GM19239 (cell line): ENCODE results near the gene PRDX6.
"Not testable (repeated sequence)": the region's sequence is repeated elsewhere in the genome, so short reads cannot be mapped to it uniquely, and the experiment has no call there.

Experiments used
- DNase-seq: peaks from one replicate; pipeline ENCODE4 v3.0.0; 2011; ENCODE audit warnings: low spot score; ENCODE audit not compliant: insufficient read length
- FAIRE-seq: peaks from 2 replicates; lab custom pipeline; 2011; peaks lifted over from hg19 to GRCh38; lab: Jason Lieb, UNC

Gene PRDX6

DNA sequence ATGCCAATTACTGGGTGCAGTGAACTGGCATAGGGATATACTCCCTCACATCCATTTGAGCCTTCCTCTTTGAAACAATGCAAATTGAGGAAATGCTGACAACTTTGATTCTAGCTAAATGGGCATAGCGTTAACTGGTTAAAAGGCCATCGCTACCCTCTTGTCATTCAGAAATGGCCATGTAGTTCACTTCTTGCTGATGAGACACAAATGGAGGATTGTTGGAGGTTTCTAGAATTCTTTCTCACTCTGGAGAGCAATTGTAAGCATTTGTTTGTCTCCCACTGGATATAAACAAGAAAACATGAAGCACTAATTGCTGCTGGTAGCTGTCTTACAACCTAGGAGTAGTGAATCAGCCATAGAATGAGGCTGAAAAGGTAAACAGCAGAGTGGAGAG lies 14.4 kb downstream of the PRDX6 start:
- FAIRE-seq, result no peak
- DNase-seq, result no peak

GRCh38 chr1:173493125-173493524 lies 16.0 kb downstream of the PRDX6 start:
- not testable (repeated sequence) for DNase-seq, FAIRE-seq

DNA sequence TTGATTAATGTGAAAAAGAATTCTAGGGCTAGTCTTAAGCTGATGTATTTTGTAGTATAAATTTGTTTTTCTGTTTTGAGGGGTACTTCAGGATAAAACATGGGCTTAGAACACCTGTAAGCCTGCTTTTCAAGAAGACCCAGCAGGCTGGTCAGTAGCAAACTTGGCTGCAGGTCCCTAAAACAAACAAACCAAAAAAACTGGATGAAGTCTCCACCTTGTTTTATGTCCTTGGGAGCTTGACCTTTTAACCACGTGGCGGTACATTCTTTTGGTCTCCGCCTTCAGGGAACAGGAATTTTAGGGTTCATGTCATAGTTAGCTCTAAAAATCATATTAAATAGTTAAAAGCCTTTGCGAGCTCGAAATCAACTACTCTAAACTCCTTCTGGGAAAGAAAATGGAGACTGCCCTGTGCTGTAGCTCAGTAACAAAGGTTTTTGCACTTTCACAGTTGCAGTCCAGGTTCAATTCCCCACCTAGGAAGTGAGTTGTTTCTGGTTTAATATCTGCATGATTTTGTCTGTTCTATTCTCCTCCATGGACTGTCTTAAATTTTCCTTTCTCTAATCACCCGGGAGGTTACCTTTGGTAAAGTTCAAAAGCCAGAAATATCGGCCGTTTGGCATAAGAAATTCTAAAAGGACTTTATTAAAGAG lies 18.6 kb downstream of the PRDX6 start:
- FAIRE-seq, result no peak

DNA sequence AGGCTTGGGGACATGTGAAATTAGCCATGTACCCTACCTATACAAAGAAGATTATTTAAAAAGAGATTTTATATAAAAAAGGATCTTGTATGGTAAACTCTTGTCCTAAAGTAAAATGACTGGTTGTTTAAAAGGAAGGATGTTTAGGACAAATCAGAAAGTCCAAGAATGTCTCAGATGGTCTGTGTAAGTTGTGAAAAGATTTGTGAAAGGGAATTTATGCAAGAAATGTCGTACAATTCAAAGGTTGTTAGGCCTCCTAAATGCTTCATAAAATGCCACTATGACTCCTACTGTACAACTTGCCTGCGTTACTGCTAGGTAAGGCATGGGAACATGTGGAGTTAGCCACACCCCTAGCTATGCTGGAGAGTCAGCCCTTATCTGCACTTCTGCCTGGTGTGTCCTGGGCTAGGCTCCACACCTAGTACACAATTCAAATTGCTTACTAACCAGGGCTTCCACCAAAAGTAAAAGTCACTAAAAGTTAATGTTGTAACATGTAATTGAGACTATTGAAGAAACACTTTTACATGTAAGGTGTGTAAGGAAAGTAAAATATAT lies 19.7 kb downstream of the PRDX6 start:
- FAIRE-seq (no peak), DNase-seq (no peak)

More for the DNA sequence above, 18.6 kb downstream of the PRDX6 start:
- DNase-seq, result no peak

DNA sequence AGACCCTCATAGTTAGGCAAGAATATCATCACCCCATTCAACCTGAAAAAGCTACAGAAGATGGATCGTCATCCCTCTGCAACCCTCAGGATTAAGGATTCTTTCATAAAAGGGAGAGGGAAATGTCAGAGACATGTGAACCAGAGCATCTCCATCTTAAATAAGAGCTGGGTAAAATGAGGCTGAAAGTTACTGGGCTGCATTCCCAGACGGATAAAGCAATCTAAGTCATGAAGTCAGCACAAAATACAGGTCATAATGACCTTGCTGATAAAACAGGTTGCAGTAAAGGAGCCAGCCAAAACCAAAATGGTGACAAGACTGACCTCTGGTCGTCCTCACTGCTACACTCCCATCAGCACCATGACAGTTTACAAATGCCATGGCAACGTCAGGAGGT lies 22.6 kb downstream of the PRDX6 start:
- FAIRE-seq, result no peak
- DNase-seq, result no peak

DNA sequence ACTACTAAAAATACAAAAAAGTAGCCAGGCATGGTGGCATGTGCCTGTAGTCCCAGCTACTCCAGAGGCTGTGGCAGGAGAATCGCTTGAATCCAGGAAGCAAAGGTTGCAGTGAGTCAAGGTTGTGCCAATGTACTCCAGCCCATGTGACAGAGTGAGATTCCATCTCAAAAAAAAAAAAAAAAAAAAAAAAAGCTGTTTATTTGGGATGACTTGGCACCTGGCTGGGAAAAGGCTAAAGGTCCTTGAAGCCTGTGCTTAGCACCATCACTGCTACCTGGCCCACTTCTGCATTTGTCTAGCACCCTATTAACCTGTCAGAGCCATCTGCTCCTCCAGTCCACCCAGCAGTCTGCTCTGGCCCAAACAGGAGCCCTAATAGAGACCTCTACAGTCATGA lies 25.0 kb downstream of the PRDX6 start:
- no peak for FAIRE-seq

GRCh38 chr1:173503391-173503790 lies 26.3 kb downstream of the PRDX6 start:
- no peak for FAIRE-seq
- DNase-seq, result no peak

More for the DNA sequence above, 25.0 kb downstream of the PRDX6 start:
- no peak for DNase-seq

DNA sequence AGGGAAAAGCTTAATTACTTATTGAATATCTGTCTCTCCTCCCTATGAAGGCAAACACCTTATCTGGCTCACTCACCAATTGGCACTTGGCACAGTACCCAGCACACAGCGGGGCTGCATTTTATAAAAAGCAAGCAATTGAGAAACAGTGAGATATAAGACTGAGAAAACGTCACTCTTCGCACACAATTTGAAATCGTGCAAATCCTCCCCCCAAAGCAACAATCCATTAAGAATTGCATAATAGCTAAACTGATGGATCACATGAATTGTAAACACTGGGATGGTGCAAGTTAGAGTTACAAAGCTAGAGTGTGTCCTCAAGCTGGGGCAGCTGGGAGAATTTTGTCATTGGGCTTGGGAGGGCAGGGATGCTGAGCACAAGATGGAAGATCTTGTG lies 27.1 kb downstream of the PRDX6 start:
- FAIRE-seq, result no peak
- DNase-seq, result no peak

GRCh38 chr1:173505391-173505790 lies 28.3 kb downstream of the PRDX6 start:
- no peak for FAIRE-seq
- DNase-seq, result no peak

GRCh38 chr1:173506437-173506836 lies 29.3 kb downstream of the PRDX6 start:
- DNase-seq, result no peak

DNA sequence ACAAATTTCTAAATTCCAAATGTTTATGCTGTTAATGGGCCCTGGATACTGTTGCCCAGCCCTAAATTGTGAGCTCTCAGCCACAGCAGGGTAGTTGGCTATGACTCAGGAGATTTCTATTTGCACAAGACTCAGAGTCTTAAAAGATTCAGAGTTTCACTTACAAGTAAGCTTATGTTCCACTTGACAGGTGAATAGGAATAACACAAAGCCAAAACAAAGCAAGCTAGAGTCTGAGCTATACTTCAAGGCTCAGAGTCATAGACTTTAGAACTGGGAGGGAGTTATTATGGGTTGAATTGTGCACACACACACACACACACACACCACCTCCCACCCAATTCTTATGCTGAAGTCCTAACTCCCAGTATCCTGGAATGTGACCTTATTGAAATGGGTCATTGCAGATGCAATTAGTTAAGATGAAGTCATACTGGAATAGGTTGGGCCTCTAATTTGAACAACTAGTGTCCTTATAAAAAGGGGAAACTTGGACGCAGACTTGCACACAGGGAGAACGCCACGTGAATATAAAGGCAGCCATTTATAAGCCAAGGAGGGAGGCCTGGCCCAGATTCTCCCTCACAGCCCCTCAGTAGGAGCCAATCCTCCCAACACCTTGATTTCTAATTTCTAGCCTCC lies 30.2 kb downstream of the PRDX6 start:
- no peak for DNase-seq

More at GRCh38 chr1:173506437-173506836, 29.3 kb downstream of the PRDX6 start:
- no peak for FAIRE-seq

DNA sequence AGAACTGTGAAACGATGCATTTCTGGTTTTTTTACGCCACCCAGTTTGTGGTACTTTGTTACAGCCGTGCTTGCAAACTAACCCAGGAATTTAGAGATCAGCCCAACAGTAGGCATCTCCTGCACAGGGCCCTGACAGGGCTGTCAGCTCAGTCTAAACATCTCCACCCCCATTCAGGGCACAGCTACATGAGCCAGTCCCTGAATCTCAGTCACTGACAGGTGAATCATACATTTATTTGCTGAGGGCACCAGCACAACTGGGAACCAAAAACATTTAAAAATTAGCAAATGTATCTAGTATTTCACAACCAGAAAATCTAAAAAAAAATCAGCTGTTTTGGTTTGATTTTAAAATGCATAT lies 30.7 kb downstream of the PRDX6 start:
- DNase-seq, result no peak
- no peak for FAIRE-seq

More for the DNA sequence above, 30.2 kb downstream of the PRDX6 start:
- FAIRE-seq, result no peak

- FAIRE-seq (no peak), DNase-seq (no peak)
These were observed 31.4 kb downstream of the PRDX6 start for GRCh38 chr1:173508541-173508940.

DNA sequence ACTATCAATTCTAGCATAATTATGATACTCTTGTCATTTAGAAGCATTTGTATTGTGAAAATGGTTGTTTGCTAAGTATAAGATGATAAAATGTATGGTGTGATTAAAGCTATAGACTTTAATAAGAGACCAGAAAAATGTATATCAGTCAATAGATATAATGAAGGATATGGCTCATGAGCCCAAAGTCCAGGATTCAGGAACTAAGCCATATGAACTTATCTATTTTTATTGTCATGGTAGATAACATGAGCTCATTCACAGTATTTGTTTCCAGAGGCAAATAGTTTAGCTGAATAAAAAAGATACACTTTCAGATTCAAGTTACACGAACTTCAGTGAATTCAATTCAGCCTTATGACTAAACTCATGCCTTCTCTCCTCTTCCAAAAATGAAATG lies 32.7 kb downstream of the PRDX6 start:
- no peak for FAIRE-seq
- no peak for DNase-seq

DNA sequence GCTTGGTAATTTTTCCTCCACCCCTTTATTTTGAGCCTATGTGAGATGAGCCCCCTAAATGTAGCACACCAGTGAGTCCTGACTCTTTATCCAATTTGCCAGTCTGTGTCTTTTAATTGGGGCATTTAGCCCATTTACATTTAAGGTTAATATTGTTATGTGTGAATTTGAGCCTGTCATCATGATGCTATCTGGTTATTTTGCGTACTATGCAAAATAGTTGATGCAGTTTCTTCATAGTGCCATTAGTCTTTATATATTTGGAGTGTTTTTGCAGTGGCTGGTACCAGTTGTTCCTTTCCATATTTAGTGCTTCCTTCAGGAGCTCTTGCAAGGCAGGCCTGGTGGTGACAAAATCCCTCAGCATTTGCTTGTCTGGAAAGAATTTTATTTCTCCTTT lies 37.4 kb downstream of the PRDX6 start:
- FAIRE-seq, DNase-seq: not testable (repeated sequence)

GRCh38 chr1:173520799-173521198 lies 43.7 kb downstream of the PRDX6 start:
- DNase-seq, result no peak
- no peak for FAIRE-seq

- FAIRE-seq (no peak), DNase-seq (no peak)
These were observed 46.2 kb downstream of the PRDX6 start for GRCh38 chr1:173523329-173523728.

DNA sequence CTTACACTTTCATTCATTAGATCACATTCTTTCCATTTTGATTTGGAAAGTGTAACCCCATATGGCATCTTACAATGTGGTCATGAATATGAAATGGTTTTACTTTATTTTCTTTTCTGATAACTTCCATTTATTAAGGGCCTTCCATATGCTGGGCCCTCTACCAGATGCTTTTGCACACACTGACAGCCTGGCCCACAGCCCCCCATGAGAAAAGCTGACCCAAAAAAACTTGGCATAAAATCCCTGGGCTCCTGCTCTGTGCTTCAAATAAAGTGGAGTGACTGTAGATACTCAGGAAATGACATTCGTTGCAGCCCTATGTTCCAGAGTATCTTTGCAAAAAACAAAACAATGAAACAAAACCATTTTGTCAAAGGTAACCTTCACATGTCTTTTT lies 48.8 kb downstream of the PRDX6 start:
- FAIRE-seq, result no peak
- no peak for DNase-seq

- FAIRE-seq (no peak), DNase-seq (no peak)
These were observed 50.2 kb downstream of the PRDX6 start for GRCh38 chr1:173527151-173527826.

DNA sequence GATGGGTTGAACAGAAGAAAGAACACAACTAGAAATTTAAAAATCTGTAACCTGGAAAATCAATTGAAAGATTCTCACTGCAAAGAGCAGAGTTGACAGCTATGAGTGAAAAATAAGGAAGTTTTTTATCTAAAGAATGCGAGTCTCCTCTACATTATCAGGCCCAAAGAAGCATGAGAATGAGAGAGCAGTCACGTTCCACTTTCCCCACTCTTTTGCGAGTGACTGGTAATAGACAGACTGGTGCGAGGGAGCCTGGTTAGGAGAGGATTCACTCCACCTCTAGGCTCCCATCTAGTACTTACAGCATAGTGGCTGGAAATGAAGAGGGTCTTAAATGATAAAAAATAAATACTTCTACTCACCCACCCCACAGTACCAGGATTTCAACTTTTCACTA lies 52.0 kb downstream of the PRDX6 start:
- FAIRE-seq (no peak), DNase-seq (no peak)
